Measurements from ENCODE around the gene GPR83.

GRCh38 chr11:94342250-94342649 is 59.0 kb downstream of the GPR83 start:
- TF ChIP-seq, protein P1, sequence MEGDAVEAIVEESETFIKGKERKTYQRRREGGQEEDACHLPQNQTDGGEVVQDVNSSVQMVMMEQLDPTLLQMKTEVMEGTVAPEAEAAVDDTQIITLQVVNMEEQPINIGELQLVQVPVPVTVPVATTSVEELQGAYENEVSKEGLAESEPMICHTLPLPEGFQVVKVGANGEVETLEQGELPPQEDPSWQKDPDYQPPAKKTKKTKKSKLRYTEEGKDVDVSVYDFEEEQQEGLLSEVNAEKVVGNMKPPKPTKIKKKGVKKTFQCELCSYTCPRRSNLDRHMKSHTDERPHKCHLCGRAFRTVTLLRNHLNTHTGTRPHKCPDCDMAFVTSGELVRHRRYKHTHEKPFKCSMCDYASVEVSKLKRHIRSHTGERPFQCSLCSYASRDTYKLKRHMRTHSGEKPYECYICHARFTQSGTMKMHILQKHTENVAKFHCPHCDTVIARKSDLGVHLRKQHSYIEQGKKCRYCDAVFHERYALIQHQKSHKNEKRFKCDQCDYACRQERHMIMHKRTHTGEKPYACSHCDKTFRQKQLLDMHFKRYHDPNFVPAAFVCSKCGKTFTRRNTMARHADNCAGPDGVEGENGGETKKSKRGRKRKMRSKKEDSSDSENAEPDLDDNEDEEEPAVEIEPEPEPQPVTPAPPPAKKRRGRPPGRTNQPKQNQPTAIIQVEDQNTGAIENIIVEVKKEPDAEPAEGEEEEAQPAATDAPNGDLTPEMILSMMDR (conservative IDR thresholded peaks at IDR 0.05; ENCODE audit: low read length), result no peak
- TF ChIP-seq EZH2phosphoT487 (IDR thresholded peaks at IDR 0.05; ENCODE audit: borderline replicate concordance, low read depth, low read length), result no peak
